GM18499 (cell line): Measurements from ENCODE around the gene SMG6.
A peak's percentile ranks its signal among the peaks of the same experiment; 100 is the strongest.

Experiments
- ATAC-seq: cut with Tn5 transposase; IDR thresholded peaks from one replicate; pipeline ENCODE4 v1.9.1; 2021; ENCODE audit warnings: moderate number of reproducible peaks; ENCODE audit not compliant: insufficient read depth, unreplicated experiment

The SMG6 gene

GRCh38 chr17:2055292-2056205 is 248.0 kb downstream of the SMG6 start:
- ATAC-seq = no peak

DNA sequence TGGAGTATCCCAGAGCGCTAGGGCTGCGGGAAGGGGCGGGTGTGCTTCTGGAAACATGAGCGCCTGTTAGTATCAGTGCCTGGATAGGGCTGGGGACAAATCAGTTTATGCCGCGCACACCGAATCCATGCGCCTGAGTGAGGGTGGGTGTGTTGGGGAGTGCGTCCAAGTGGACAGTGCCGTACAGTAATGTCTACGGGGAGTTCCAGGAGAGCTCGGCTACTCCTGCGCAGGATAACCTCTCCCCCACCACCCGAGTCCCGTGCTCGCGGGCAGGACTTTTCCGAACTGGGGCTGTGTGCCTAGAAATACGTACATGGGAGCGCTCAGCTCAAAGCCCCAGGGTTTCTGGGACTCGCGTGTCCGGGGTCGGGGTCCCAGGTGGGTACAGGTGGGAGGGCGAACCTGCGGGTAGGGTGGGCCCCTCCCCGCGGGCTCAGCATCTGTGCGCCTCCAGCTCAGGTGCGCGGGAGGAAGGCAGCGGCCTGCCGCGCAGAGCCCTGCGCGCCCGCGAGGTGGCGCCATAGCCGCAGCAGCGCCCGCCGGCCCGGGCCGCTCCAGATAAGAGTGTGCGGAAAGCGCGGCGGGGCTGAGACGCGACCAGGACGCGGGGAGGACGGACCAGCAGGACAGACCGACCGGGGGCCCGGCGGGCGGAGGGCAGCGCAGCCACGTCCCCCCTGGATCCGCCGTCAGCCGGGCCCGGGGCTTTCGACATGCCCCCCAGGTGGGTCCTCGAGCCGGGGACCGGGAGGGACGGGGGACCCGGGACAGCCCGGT is 248.9 kb downstream of the SMG6 start, which contains the start of gene HIC1:
Gene HIC1 (plus strand): TSS at position 592 of the 780 bp plus-strand sequence. CDS start 1,588 bp downstream, outside the sequence.
- ATAC-seq = no peak

- no peak for ATAC-seq
Observed at GRCh38 chr17:2054262-2054511, 249.4 kb downstream of the SMG6 start.

DNA sequence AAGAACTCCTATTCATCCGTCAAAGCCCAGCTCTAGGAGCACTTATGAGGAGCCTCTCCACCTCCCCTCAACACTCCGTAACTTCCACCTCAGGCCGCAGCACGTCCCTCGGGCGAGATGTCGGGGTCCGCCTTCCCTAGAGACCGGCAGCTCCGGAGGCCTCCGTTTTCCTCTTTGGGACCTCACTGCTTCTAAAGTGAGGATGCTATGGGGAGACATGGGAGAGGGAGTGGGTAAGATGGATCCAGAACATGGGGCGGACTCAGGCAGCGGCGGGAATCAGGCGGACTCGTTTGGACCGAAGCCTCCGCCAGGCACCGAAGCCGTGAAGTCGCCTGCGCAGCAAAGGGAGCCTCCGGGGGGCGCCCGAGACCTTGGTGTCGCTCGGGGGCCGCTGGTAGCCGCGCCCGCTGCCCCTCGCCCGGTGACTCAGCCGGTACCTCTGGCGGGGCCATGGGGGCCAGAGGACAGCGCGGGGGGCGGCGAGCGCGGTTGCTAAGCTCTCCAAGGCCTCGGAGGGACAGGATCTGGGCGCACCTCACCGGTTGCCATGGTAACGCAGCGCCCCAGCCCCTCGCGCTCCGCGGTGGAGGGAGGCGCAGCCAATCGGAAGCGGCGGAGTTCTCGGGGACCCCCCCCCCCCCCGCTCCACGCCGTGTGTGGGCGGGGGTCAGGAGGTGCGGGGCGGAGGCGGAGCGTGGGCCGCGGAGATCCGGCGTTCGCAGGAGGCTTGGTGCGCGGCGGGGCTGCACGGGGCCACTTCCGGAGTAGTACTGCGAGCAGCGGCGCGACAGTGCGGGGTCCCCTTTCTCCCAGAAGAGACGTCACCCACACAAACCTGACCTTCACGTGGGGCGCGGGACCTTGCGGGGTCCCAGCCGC is 250.0 kb downstream of the SMG6 start:
- no peak for ATAC-seq

DNA sequence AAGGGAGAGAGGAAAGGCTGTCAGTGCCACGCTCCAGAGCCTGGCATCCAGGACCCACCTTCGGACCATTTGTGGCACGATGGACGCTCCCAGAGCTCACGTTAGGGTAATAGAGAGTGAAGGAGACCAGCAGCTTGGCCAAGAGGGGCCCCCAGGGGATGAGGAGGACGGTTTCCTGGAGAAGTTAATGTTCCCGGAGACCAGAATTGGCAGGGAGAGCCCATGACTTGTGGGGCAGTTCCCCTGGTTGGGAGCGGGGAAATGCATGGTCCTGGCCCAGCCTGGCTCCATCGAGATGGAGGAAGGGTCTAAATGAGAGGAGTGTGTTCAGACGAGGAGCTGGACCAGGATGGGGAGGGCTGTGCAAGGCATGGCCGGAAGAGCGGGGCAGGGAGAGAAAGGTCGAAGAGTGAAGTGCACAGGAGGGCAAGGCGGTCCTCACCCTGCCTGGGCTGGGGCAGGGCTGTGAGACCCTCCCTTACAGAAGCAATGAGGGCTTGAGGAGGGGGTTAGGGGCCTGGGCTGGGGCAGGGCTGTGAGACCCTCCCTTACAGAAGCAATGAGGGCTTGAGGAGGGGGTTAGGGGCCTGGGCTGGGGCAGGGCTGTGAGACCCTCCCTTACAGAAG is 251.5 kb downstream of the SMG6 start:
- ATAC-seq = no peak

DNA sequence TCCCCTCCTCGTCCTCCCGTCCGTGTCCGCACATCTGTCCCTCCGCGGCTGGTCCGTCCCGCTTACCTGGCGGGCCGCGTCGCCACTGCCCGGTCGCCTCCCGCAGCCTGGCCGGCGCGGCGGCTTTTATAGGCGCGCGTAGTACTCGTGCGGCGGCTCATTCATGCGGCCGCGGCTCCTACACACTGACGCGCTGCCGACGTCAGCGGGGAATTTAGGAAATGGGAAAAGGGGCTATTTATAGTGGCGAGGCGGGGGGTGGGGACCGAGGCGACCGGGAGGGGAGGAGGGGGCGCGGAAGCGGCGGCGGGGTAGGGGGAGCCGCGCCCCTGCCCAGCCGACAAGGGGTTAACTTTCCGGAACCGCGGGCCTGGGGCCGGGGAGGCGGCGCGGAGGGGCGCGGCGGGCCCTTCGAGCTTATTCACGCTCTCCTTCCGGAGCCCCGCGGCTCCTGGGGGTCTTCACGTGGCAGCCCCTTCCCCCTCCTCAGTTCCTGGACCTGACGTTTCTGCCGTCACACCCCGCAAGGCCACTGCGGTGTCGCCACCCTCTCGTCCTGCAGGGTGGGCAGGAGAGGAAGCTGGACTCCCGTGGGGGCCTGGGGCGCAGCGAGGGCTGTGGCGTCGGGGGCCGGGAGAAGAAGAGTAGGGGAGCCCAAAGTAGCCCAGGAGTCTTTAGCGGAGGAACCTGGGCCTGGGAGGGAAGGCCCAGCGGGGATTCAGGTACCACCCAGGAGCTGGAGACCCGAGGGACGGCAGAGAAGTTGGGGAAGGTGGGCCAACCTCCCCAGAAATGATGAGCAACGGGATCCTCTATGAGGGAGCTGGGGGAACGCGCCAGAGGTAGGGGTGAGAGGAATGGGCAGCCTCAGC is 252.3 kb downstream of the SMG6 start:
- no peak for ATAC-seq

GRCh38 chr17:2050300-2051060 is 253.1 kb downstream of the SMG6 start:
- ATAC-seq = no peak

DNA sequence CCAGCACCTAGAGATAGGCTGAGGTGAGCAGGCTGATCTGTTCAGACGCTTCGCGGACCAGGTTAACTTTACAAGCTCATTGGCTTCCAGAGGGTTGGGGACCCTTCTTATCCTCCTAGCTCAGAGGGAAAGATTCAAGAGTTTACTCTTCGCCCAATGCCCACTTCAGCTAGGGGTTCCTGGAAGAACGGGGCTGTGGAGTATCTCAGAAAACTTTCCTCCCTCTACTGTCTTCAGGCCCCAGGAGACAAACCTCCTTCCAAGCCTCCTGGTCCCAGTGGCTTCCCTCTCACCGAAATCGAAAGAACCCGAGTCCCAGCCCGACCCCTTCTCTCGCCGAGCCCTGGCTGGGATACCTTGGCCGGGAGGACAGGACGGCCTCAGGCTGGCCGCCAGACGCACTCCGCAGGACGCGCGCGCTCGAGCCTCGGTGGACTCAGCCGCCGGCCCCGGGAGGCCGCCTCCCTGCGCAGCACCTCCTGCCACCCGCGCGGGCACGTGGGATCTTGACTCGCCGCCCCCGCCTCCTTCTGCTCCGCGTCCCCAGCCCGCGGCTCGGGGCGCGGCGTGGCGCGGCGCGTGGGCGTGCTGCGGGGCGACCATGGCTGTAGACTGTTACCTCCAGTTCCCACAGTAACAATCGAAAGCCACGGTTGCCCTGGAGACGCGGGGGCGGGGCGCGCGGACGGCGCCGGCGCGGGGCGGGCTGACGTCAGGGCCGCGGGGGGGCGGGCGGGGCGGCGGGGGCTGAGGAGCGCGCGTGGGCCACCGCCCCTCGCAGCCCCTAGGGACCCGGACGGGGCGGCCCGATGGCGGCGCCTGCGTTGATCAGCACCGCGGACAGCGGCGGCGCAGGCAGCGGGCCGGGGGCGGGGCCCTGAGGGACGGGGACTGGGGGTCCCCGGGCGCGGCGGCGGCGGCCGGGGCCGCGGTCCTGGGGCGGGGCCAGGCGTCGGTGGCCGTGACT is 254.0 kb downstream of the SMG6 start:
- no peak for ATAC-seq

GRCh38 chr17:2048805-2049204 is 254.8 kb downstream of the SMG6 start:
- ATAC-seq = no peak

DNA sequence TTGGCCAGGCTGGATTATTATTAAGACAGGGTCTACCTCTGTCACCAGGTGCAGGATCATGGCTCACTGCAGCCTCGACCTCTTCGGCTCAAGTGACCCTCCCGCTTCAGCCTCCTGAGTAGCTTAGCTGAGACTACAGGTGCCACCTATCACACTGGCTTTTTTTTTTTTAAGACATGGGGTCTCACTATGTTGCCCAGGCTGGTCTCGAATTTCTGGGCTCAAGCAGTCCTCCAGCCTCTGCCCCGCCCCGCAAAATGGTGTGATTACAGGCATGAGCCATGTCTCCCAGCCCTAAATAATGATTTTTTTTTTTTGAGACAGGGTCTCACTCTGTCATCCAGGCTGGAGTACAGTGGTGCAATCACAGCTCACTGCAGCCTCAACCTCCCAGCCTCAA is 256.0 kb downstream of the SMG6 start:
- no peak for ATAC-seq

DNA sequence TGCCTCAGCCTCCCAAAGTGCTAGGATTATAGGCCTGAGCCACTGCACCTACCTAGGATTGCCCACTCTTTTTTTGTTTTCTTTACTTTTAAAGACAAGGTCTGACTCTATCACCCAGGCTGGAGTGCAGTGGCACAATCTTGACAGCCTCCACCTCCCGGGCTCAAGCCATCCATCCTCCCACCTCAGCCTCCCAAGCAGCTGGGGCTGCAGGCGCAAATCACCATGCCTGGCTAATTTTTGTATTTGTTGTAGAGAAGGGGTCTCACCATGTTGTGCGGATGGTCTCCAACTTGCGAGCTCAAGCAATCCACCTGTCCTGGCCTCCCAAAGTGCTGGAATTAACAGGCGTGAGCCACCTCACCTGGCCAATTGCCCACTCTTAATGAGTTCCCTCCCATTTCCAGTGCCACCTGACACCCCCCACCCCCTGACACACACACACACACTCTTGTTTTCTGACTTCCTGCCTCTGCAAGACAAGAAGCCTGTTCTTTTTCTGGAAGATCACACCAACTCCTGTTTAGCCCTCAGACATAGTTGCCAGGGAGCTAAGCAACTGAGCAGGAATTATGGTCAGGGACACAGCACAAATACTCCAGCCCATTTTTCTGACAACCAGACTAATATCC is 259.2 kb downstream of the SMG6 start:
- no peak for ATAC-seq

- ATAC-seq = no peak
Observed at GRCh38 chr17:2043785-2044184, 259.8 kb downstream of the SMG6 start.

- ATAC-seq = no peak
Observed at GRCh38 chr17:2042933-2043332, 260.7 kb downstream of the SMG6 start.

- no peak for ATAC-seq
Observed at GRCh38 chr17:2042390-2042847, 261.2 kb downstream of the SMG6 start.

DNA sequence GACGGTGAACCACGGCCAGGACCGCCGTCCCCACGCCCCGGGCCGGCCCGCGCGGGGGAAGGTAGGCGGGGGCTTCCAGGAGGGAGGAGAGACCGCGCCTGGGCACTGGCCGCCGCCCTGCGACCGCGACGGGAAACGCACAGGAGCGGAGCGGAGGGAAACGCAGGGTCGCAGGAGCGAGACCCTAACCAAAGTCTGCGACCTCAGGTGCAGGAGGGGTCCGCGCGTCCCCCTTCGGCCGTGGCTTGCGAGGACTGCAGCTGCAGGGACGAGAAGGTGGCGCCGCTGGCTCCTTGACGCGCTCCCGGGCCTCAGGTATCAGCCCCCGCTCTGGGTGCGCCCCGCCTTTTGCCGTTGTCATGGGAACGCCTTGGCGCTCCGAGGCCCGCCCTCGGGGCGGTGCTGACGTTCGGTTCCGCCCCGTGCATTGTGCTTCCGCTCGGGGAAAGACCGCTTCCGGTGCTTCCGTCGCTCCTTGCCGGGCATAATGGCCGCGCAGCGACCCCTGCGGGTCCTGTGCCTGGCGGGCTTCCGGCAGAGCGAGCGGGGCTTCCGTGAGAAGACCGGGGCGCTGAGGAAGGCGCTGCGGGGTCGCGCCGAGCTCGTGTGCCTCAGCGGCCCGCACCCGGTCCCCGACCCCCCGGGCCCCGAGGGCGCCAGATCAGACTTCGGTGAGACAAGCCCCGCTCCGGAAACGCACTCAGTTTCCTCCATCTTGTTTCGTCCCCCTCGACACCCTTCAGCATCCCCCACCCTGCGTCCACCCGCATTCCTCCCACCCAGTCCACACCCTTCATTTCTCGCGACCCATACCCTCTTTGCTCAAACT is 261.8 kb downstream of the SMG6 start, which contains the start of gene OVCA2:
Gene OVCA2 (plus strand): TSS at position 462 of the 829 bp plus-strand sequence. CDS start 26 bp downstream, at position 488.
- ATAC-seq = peak; percentile 65
